Spleen (tissue), 7 donors: ENCODE results near the gene ADRA1B.

Experiments
- CTCF ChIP-seq, 11 experiments: fragments of 200-600 bp in 7 of 11; fragments of 450-650 bp in 4 of 11; sonication (generic) in 4 of 11; IDR thresholded peaks in 8 of 11; conservative IDR thresholded peaks in 3 of 11; 1 replicate in 7 of 11; 2 replicates in 4 of 11; pipeline versions ENCODE4 v1.4.0 to v1.8.0; 2016 to 2021; ENCODE audit warnings: antibody characterized with exemption in 11 of 11, inconsistent platforms in 4 of 11, mild to moderate bottlenecking in 1 of 11
- POLR2A ChIP-seq, 3 donors: fragments of 450-650 bp; IDR thresholded peaks; one replicate each; pipeline ENCODE4 v1.5.1; 2017; ENCODE audit warnings: antibody characterized with exemption in 3 of 3, mild to moderate bottlenecking in 1 of 3
- POLR2AphosphoS5 ChIP-seq, 3 donors: sonication (generic); formaldehyde crosslinking; IDR thresholded peaks; one replicate each; pipeline ENCODE4 v1.5.1; 2017; ENCODE audit warnings: antibody characterized with exemption in 3 of 3
- donor health status: DM: no; HTN: no; CAD: no; lungs with moderate emphysema.
- donor health status: DM: no; HTN: no; CAD: no.
- donor health status: DM: no; HTN: no; CAD: no.

GRCh38 chr5:160001457-160001856 lies 85.2 kb downstream of the ADRA1B start:
- TF ChIP-seq POLR2A (IDR thresholded peaks at IDR 0.05) (no peak), CTCF (IDR thresholded peaks at IDR 0.05 in 8 of 11, conservative IDR thresholded peaks at IDR 0.05 in 3 of 11) (no peak), POLR2AphosphoS5 (IDR thresholded peaks at IDR 0.05) (no peak)
